ENCODE results near the gene PUM2. TPM values are rescaled to one million over a fixed set of nuclear protein-coding genes. Genes with fewer than 3 reads are reported as not detected.

The PUM2 gene
- total and polyA plus RNA-seq, 2 of the 13 experiments (the other 11 are each of a cell fraction or from before 2014, with no cell fraction given): 69.6 to 69.8 TPM

- no peak for TF ChIP-seq ZNF710 (CRISPR knock-in tag; IDR thresholded peaks at IDR 0.05; ENCODE audit: borderline replicate concordance)
Observed at GRCh38 chr2:20371323-20372025, 20.8 kb upstream of the PUM2 start (continued).

- ATAC-seq: no peak
- no peak overlapping the region for H3K4me3 ChIP-seq (replicated peaks in 1 of 3; ENCODE audit: insufficient read depth in 1 of 3, low read depth in 2 of 3, low read length in 3 of 3)
- in situ Hi-C loops (cut with HindIII; ENCODE audit: extremely low pct_ligation_motif_present, low pct_unique_long_range_greater_than_20kb) (no loop called here), intact Hi-C loops (cut with micrococcal nuclease; ENCODE audit: unreplicated experiment) (no loop called here)
- no peak overlapping the region for H2AFZ ChIP-seq (ENCODE audit: low read length)
- 18% methylated on average over 5 of the region's 5 CpGs for WGBS (ENCODE audit: low lambda C conversion rate)
- no peaks in the 10 kb centered on the region for H3K79me2 ChIP-seq (ENCODE audit: insufficient read depth, low read length)
- H3K36me3 ChIP-seq (replicated peaks in 1 of 2; ENCODE audit: control insufficient read depth in 1 of 2, insufficient read depth in 2 of 2, low read length in 2 of 2): no peaks in the 10 kb centered on the region
- H3K4me1 ChIP-seq (ENCODE audit: insufficient read depth, low read length): peaks cover 9% of the 10 kb centered on the region
- no peak overlapping the region for H3K9ac ChIP-seq (ENCODE audit: insufficient read depth, low read depth, low read length)
- H3K27ac ChIP-seq (ENCODE audit: extremely low read length, insufficient read depth, low read length): no peak overlapping the region
- ChIA-PET CTCF (ENCODE audit: low intra/inter-chr PET ratio, low total read pairs) (no interaction called here), POLR2A (interaction anchor here (0.6 to 2.0 kb wide), 2 partner anchors 19 to 281 kb away, joined by 3 to 6 read pairs; no protein-coding TSS in a partner anchor)
- no peak for FAIRE-seq
- H3K27me3 ChIP-seq (ENCODE audit: control insufficient read depth in 1 of 2, insufficient read depth in 2 of 2, low read length in 2 of 2): peaks cover 2 to 7% of the 10 kb centered on the region in 2 experiments; a peak in 3 of 5 replicates
- H4K20me1 ChIP-seq (ENCODE audit: insufficient read depth, low read length): no peaks in the 10 kb centered on the region
- peaks cover 7% of the 10 kb centered on the region for H3K9me3 ChIP-seq (ENCODE audit: low read length)
- no peak for TF ChIP-seq ERF (CRISPR knock-in tag; IDR thresholded peaks at IDR 0.05)
- H3K4me2 ChIP-seq (ENCODE audit: low read depth, low read length): no peak overlapping the region
- BruUV-seq (replicated peaks): no TSS peak
- DNase-seq (ENCODE audit: low spot score): no peak
Observed at GRCh38 chr2:20370191-20370590, 19.5 kb upstream of the PUM2 start.

- intact Hi-C loops (cut with micrococcal nuclease; ENCODE audit: unreplicated experiment): no loop called here
Observed at GRCh38 chr2:20369366-20369765, 18.7 kb upstream of the PUM2 start.

More at GRCh38 chr2:20369366-20369765, 18.7 kb upstream of the PUM2 start:
- Histone ChIP-seq H3K36me3 (replicated peaks in 1 of 2; ENCODE audit: control insufficient read depth in 1 of 2, insufficient read depth in 2 of 2, low read length in 2 of 2) (no peaks in the 10 kb centered on the region), H3K9ac (ENCODE audit: insufficient read depth, low read depth, low read length) (no peak overlapping the region), H2AFZ (ENCODE audit: low read length) (no peak overlapping the region), H3K4me1 (ENCODE audit: insufficient read depth, low read length) (peaks cover 5% of the 10 kb centered on the region; the same call in 1 of the 2 replicates), H3K9me3 (ENCODE audit: low read length) (peaks cover 7% of the 10 kb centered on the region), H3K27me3 (ENCODE audit: control insufficient read depth in 1 of 2, insufficient read depth in 2 of 2, low read length in 2 of 2) (peaks cover 0 to 9% of the 10 kb centered on the region in 2 experiments; a peak in 3 of 5 replicates), H4K20me1 (ENCODE audit: insufficient read depth, low read length) (no peaks in the 10 kb centered on the region), H3K4me3 (replicated peaks in 1 of 3; ENCODE audit: insufficient read depth in 1 of 3, low read depth in 2 of 3, low read length in 3 of 3) (no peak overlapping the region), H3K27ac (ENCODE audit: extremely low read length, insufficient read depth, low read length) (no peak overlapping the region), H3K4me2 (ENCODE audit: low read depth, low read length) (no peak overlapping the region), H3K79me2 (ENCODE audit: insufficient read depth, low read length) (no peaks in the 10 kb centered on the region)
- 45% methylated on average over 9 of the region's 9 CpGs for WGBS (ENCODE audit: low lambda C conversion rate)
- ChIA-PET POLR2A (no interaction called here), CTCF (ENCODE audit: low intra/inter-chr PET ratio, low total read pairs) (no interaction called here)
- FAIRE-seq (no peak), ATAC-seq (no peak), DNase-seq (ENCODE audit: low spot score) (no peak)
- in situ Hi-C loops (cut with HindIII; ENCODE audit: extremely low pct_ligation_motif_present, low pct_unique_long_range_greater_than_20kb): no loop called here
- TF ChIP-seq SMAD1 (CRISPR knock-in tag; IDR thresholded peaks at IDR 0.05; ENCODE audit: borderline replicate concordance, low read depth) (no peak), ZNF607 (CRISPR knock-in tag; IDR thresholded peaks at IDR 0.05; ENCODE audit: borderline replicate concordance) (no peak), POLR2AphosphoS5 (IDR thresholded peaks at IDR 0.05; ENCODE audit: low read depth, low read length) (no peak), ZNF512 (CRISPR knock-in tag; IDR thresholded peaks at IDR 0.05) (no peak)
- no TSS peak for BruUV-seq (replicated peaks)
